H1 (cell line): ENCODE results near the gene PRMT9. TPM values are rescaled to one million over a fixed set of nuclear protein-coding genes. Genes with fewer than 3 reads are reported as not detected.

Experiments
- BACH1 ChIP-seq: IDR thresholded peaks from 2 replicates; pipeline ENCODE4 v1.6.1; 2012; ENCODE audit warnings: low read length, improper control_type of control experiment
- JUN ChIP-seq: IDR thresholded peaks from 2 replicates; pipeline ENCODE4 v1.6.1; 2011; ENCODE audit warnings: low read depth, mild to moderate bottlenecking, improper control_type of control experiment, low read length
- KDM5A ChIP-seq: fragments of 200-600 bp; IDR thresholded peaks from 2 replicates; pipeline ENCODE4 v1.7.1; 2012; ENCODE audit warnings: mild to moderate bottlenecking, low read length, inconsistent platforms, mixed read lengths
- RFX5 ChIP-seq: IDR thresholded peaks from 2 replicates; pipeline ENCODE4 v1.6.1; 2011; ENCODE audit warnings: low read depth, low read length, improper control_type of control experiment, borderline replicate concordance
- RXRA ChIP-seq: IDR thresholded peaks from 2 replicates; pipeline ENCODE4 v1.6.1; 2011; ENCODE audit warnings: low read depth, mild to moderate bottlenecking, low read length, moderate library complexity; ENCODE audit not compliant: insufficient read depth
- SP2 ChIP-seq: IDR thresholded peaks from 2 replicates; pipeline ENCODE4 v1.6.1; 2012; ENCODE audit warnings: mild to moderate bottlenecking, low read length, inconsistent platforms
- TAF1 ChIP-seq: IDR thresholded peaks from 2 replicates; pipeline ENCODE4 v1.6.1; 2011; ENCODE audit warnings: mild to moderate bottlenecking, low read depth, low read length
- polyA plus RNA-seq, 7 experiments: library from polyadenylated mRNA; depleted of rRNA in 3 of 7; stranded (reverse) in 5 of 7; unstranded in 2 of 7; fragments of >200 nt in 5 of 7; fragments of 200-250 nt in 2 of 7; gene quantifications; 1 replicate in 5 of 7; 2 replicates in 1 of 7; 4 replicates in 1 of 7; pipeline versions ENCODE4 v1.2.1 to v1.2.3, GENCODE V29; 2011 to 2013; ENCODE audit warnings: missing spikeins in 2 of 7, mixed read lengths in 2 of 7
- total RNA-seq: library from RNA; stranded (reverse); fragmentation: NEBNext Ultra II Directional; extraction: Animal tissue kit (Norgen Biotek cat#: 25700); gene quantifications from 2 replicates; pipeline ENCODE4 v1.2.1, GENCODE V29; 2021
- TF ChIP-seq, protein P1 (sequence below): IDR thresholded peaks from 2 replicates; pipeline ENCODE4 v1.6.1; 2011; ENCODE audit warnings: low read length, improper control_type of control experiment

PRMT9 gene
- total and polyA plus RNA-seq, 2 of the 8 experiments (the other 6 are each of a cell fraction or from before 2014, with no cell fraction given): 3.8 to 9.6 TPM

DNA sequence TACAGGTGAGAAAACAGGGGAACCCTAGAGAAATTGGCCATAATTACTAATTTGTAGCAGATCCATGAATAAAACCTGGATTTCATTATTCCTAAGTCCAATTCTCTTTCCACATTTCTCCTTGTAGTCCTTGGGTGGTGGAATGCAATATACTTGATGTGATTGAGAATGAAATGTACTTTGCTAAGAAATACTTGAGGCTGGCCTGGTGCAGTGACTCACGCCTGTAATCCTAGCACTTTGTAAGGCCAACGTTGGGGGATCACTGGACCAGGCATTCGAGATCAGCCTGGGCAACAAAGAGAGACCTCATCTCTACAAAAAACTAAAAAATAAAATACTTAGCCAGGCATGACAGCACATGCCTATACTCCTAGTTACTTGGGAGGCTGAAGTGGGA, 50.9 kb downstream of the PRMT9 start (continued):
- TF ChIP-seq KDM5A (no peak), TAF1 (no peak), JUN (no peak), RFX5 (no peak), BACH1 (no peak), RXRA (no peak), SP2 (no peak)
- TF ChIP-seq, protein P1, sequence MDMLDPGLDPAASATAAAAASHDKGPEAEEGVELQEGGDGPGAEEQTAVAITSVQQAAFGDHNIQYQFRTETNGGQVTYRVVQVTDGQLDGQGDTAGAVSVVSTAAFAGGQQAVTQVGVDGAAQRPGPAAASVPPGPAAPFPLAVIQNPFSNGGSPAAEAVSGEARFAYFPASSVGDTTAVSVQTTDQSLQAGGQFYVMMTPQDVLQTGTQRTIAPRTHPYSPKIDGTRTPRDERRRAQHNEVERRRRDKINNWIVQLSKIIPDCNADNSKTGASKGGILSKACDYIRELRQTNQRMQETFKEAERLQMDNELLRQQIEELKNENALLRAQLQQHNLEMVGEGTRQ: no peak
